PFSK-1 (cell line): Measurements from ENCODE around the gene TBC1D22A.

Experiments used
- FOXP2 ChIP-seq: optimal IDR thresholded peaks from 2 replicates; pipeline ENCODE3; 2011; ENCODE audit warnings: borderline replicate concordance, control low read depth, inconsistent platforms; ENCODE audit not compliant: insufficient read depth; ENCODE audit errors: extremely low read length, extremely low read depth
- POLR2AphosphoS5 ChIP-seq: IDR thresholded peaks from 2 replicates; pipeline ENCODE4 v1.6.1; 2012; ENCODE audit warnings: low read depth, mild to moderate bottlenecking, control low read depth, low read length, moderate library complexity
- REST ChIP-seq, 2 experiments: IDR thresholded peaks; 2 replicates each; pipeline versions ENCODE4 v1.6.1 to v1.8.0; 2011 to 2012; ENCODE audit warnings: low read depth in 2 of 2, low read length in 2 of 2, control low read depth in 1 of 2, inconsistent platforms in 1 of 2, mild to moderate bottlenecking in 1 of 2, moderate library complexity in 1 of 2; ENCODE audit not compliant: insufficient read depth in 1 of 2
- SIN3A ChIP-seq: IDR thresholded peaks from 2 replicates; pipeline ENCODE4 v1.6.1; 2012; ENCODE audit warnings: mild to moderate bottlenecking, low read length, moderate library complexity, borderline replicate concordance; ENCODE audit not compliant: insufficient read depth
- TAF1 ChIP-seq: IDR thresholded peaks from 2 replicates; pipeline ENCODE4 v1.6.1; 2012; ENCODE audit warnings: low read length, control low read depth, borderline replicate concordance; ENCODE audit not compliant: insufficient read depth

The TBC1D22A gene

GRCh38 chr22:46773076-46773475 lies 10.6 kb downstream of the TBC1D22A start:
- TF ChIP-seq SIN3A (no peak), FOXP2 (no peak), TAF1 (no peak), REST (IDR thresholded peaks at IDR 0.05; ENCODE audit: insufficient read depth in 1 of 2, low read depth in 2 of 2, low read length in 2 of 2) (no peak), POLR2AphosphoS5 (no peak)

DNA sequence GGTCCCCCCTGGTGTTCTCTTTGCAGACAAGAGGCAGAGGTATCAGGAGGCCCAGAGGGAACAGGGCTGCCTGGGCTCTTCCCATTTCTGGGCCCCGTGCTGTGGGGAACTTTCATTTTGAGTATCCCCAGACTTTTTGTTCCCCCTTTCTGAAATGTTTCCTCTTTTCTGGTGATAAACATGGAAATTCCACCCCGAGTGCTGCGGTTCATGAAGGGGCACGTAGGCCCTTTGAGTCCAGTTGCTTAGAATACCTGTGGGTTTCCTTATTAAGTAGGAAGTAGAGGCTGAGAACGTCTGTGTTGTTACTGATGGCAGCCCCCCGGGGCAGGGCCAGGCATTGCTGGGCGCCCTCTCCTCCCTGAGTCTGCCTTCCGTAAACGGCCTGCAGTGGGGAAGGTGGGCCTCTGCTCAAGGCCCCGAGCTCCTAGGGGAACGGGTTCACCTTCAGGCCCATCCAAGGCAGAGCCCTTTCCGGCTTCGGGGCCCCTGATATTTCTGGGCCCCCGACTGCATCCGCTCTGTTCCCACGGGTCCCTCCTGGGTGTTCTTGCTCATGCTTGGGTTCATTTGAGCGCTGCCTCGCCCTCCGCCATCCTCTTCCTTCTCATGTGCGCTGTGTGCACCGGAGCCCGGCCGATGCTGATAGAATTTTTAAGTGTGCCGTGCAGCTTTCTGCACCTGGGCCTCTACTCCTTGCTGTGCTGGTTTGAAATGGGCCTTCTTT lies 12.0 kb downstream of the TBC1D22A start:
- no peak for TF ChIP-seq REST (IDR thresholded peaks at IDR 0.05; ENCODE audit: insufficient read depth in 1 of 2, low read depth in 2 of 2, low read length in 2 of 2)
- TF ChIP-seq POLR2AphosphoS5 = no peak
- no peak for TF ChIP-seq TAF1
- TF ChIP-seq SIN3A = no peak
- TF ChIP-seq FOXP2 = no peak

DNA sequence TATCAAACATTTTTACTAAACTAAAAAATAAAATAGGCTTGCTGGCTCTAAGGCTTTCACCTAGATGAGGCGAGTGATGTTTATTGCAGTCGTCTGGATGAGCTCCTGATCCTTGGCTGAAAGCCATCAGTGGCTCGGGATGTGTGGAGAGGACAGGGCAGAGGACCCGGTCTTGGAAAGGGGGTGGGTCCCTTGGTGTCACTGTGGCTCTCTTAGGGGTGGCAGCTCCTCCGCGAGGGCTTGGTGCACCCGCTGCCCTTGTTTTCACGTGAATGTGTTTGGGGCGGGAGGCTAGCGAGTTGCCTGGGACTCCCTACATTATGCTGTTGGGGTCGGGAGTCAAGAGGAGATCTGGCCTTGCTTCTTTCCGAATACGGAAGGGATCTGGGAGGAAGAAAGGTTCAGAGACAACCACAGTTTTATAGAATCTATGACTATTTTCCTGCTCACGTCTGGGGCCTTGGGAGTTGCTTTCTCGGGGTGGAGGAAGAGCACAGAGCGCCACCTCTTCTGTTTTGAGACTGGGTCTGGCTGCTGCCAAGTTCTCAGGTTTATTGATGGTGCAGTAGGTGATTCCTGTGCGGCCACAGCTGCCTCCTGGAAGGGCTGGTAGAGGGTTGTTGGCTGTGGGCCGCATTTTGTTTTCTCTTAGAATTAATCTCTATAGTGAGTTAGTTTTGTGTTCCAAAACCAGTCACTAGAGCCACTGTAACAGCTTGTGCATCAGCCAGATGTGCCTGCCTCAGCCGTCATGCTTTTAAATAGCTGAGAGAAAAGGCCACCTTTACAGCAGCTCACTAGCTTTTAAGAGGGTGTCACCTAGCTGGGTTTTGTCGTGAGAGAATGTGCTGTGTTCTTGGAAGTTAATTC lies 12.8 kb downstream of the TBC1D22A start:
- no peak for TF ChIP-seq REST (IDR thresholded peaks at IDR 0.05; ENCODE audit: insufficient read depth in 1 of 2, low read depth in 2 of 2, low read length in 2 of 2)
- TF ChIP-seq POLR2AphosphoS5 = no peak
- no peak for TF ChIP-seq FOXP2
- TF ChIP-seq SIN3A = no peak
- no peak for TF ChIP-seq TAF1

- TF ChIP-seq REST (IDR thresholded peaks at IDR 0.05; ENCODE audit: insufficient read depth in 1 of 2, low read depth in 2 of 2, low read length in 2 of 2) (no peak), POLR2AphosphoS5 (no peak), SIN3A (no peak), TAF1 (no peak), FOXP2 (no peak)
Measured at GRCh38 chr22:46775850-46776826, 13.7 kb downstream of the TBC1D22A start.
